H9 (cell line): ENCODE results near the gene LRSAM1. TPM values are rescaled to one million over a fixed set of nuclear protein-coding genes. Genes with fewer than 3 reads are reported as not detected.
A peak's percentile ranks its signal among the peaks of the same experiment; 100 is the strongest.

Experiments
- DNase-seq: peaks from one replicate; pipeline ENCODE4 v3.0.0-alpha.2; 2017
- H2AFZ ChIP-seq: one replicate; pipeline ENCODE4 v1.6.1; 2013; ENCODE audit warnings: mild to moderate bottlenecking, low read length, control low read depth, moderate library complexity
- H2AK5ac ChIP-seq: 2 replicates; pipeline ENCODE4 v1.6.1; 2013; ENCODE audit warnings: low read length, control low read depth, mixed read lengths; ENCODE audit not compliant: insufficient read length
- H2BK120ac ChIP-seq: one replicate; pipeline ENCODE4 v1.6.1; 2013; ENCODE audit warnings: low read depth, mild to moderate bottlenecking, low read length, control low read depth, inconsistent platforms; ENCODE audit not compliant: poor library complexity, severe bottlenecking
- H2BK12ac ChIP-seq: 2 replicates; pipeline ENCODE4 v1.6.1; 2013; ENCODE audit warnings: low read length, control low read depth, mixed read lengths, low read depth; ENCODE audit not compliant: insufficient read length
- H2BK15ac ChIP-seq: 2 replicates; pipeline ENCODE4 v1.6.1; 2013; ENCODE audit warnings: low read depth, low read length, control low read depth
- H2BK20ac ChIP-seq: one replicate; pipeline ENCODE4 v1.6.1; 2013; ENCODE audit warnings: low read depth, mild to moderate bottlenecking, low read length, control low read depth, inconsistent platforms; ENCODE audit not compliant: poor library complexity, severe bottlenecking
- H2BK5ac ChIP-seq: 2 replicates; pipeline ENCODE4 v1.6.1; 2013; ENCODE audit warnings: low read length, control low read depth, mixed read lengths; ENCODE audit not compliant: insufficient read length
- H3K14ac ChIP-seq: 2 replicates; pipeline ENCODE4 v1.6.1; 2013; ENCODE audit warnings: low read length, control low read depth; ENCODE audit not compliant: insufficient read depth
- H3K18ac ChIP-seq: 2 replicates; pipeline ENCODE4 v1.6.1; 2013; ENCODE audit warnings: low read depth, mild to moderate bottlenecking, mixed read lengths, low read length, control low read depth; ENCODE audit not compliant: insufficient read length
- H3K23ac ChIP-seq: 2 replicates; pipeline ENCODE4 v1.6.1; 2013; ENCODE audit warnings: low read length, control low read depth, mixed read lengths, low read depth; ENCODE audit not compliant: insufficient read length
- H3K23me2 ChIP-seq: 2 replicates; pipeline ENCODE4 v1.6.1; 2013; ENCODE audit warnings: low read depth, mild to moderate bottlenecking, mixed read lengths, low read length, control low read depth; ENCODE audit not compliant: insufficient read length, poor library complexity, severe bottlenecking
- H3K27ac ChIP-seq: 2 replicates; pipeline ENCODE4 v1.5.1; 2013; ENCODE audit warnings: low read length, control low read depth, mixed read lengths, low read depth; ENCODE audit not compliant: insufficient read length
- H3K27me3 ChIP-seq: 2 replicates; pipeline ENCODE4 v1.6.1; 2013; ENCODE audit warnings: low read length, control low read depth, inconsistent platforms; ENCODE audit not compliant: insufficient read depth
- H3K4ac ChIP-seq: 2 replicates; pipeline ENCODE4 v1.6.1; 2013; ENCODE audit warnings: low read depth, mild to moderate bottlenecking, control low read depth, inconsistent platforms, low read length, moderate library complexity
- H3K4me1 ChIP-seq: 2 replicates; pipeline ENCODE4 v1.6.1; 2013; ENCODE audit warnings: low read length, control low read depth, inconsistent platforms; ENCODE audit not compliant: insufficient read depth
- H3K4me2 ChIP-seq: 2 replicates; pipeline ENCODE4 v1.6.1; 2013; ENCODE audit warnings: low read length, control low read depth, mixed read lengths; ENCODE audit not compliant: insufficient read length, insufficient read depth
- H3K56ac ChIP-seq: 2 replicates; pipeline ENCODE4 v1.6.1; 2013; ENCODE audit warnings: low read depth, mild to moderate bottlenecking, mixed read lengths, low read length, control low read depth; ENCODE audit not compliant: insufficient read length
- H3K79me1 ChIP-seq: 2 replicates; pipeline ENCODE4 v1.6.1; 2013; ENCODE audit warnings: low read depth, mild to moderate bottlenecking, moderate library complexity, low read length, control low read depth, inconsistent platforms; ENCODE audit not compliant: insufficient read depth, poor library complexity, severe bottlenecking
- H3K79me2 ChIP-seq: 2 replicates; pipeline ENCODE4 v1.6.1; 2013; ENCODE audit warnings: low read length, control low read depth, inconsistent platforms; ENCODE audit not compliant: insufficient read depth
- H3K9ac ChIP-seq: 2 replicates; pipeline ENCODE4 v1.6.1; 2013; ENCODE audit warnings: low read length, control low read depth, mixed read lengths; ENCODE audit not compliant: insufficient read length; ENCODE audit errors: extremely low read depth
- H3K9me3 ChIP-seq: one replicate; pipeline ENCODE4 v1.6.1; 2013; ENCODE audit warnings: low read depth, low read length, inconsistent platforms; ENCODE audit not compliant: control insufficient read depth
- H3T11ph ChIP-seq: one replicate; pipeline ENCODE4 v1.6.1; 2013; ENCODE audit warnings: mild to moderate bottlenecking, low read length, control low read depth, inconsistent platforms
- H4K20me1 ChIP-seq: one replicate; pipeline ENCODE4 v1.6.1; 2013; ENCODE audit not compliant: control insufficient read depth, insufficient read length, insufficient read depth
- H4K5ac ChIP-seq: 2 replicates; pipeline ENCODE4 v1.6.1; 2013; ENCODE audit warnings: low read depth, mild to moderate bottlenecking, mixed read lengths, low read length, control low read depth; ENCODE audit not compliant: insufficient read length
- H4K8ac ChIP-seq: replicated peaks from 2 replicates; pipeline ENCODE4 v1.6.1; 2013; ENCODE audit warnings: low read length, control low read depth, mixed read lengths, low read depth; ENCODE audit not compliant: insufficient read length
- H4K91ac ChIP-seq: 2 replicates; pipeline ENCODE4 v1.6.1; 2013; ENCODE audit warnings: low read depth, mild to moderate bottlenecking, moderate library complexity, mixed read lengths, low read length, control low read depth; ENCODE audit not compliant: insufficient read length
- H3K27ac Mint-ChIP-seq, 3 experiments: 2 replicates in 2 of 3; 3 replicates in 1 of 3; pipeline ENCODE4 v1.8.0; 2020 to 2021; ENCODE audit warnings: mixed read lengths in 3 of 3, mild to moderate bottlenecking in 1 of 3, moderate library complexity in 1 of 3
- H3K27me3 Mint-ChIP-seq: 2 replicates; pipeline ENCODE4 v1.8.0; 2021; ENCODE audit warnings: low read depth, mild to moderate bottlenecking, moderate library complexity, mixed read lengths
- H3K36me3 Mint-ChIP-seq, 3 experiments: 2 replicates in 2 of 3; 3 replicates in 1 of 3; pipeline ENCODE4 v1.8.0; 2020 to 2021; ENCODE audit warnings: low read depth in 3 of 3, mixed read lengths in 3 of 3; ENCODE audit not compliant: insufficient read depth in 1 of 3
- H3K4me1 Mint-ChIP-seq, 2 experiments: 2 replicates each; pipeline ENCODE4 v1.8.0; 2020; ENCODE audit warnings: mixed read lengths in 2 of 2
- H3K4me3 Mint-ChIP-seq, 2 experiments: 2 replicates in 1 of 2; 3 replicates in 1 of 2; pipeline ENCODE4 v1.8.0; 2020 to 2021; ENCODE audit warnings: mild to moderate bottlenecking in 2 of 2, mixed read lengths in 2 of 2, moderate library complexity in 1 of 2
- H3K9me3 Mint-ChIP-seq, 2 experiments: 2 replicates in 1 of 2; 3 replicates in 1 of 2; pipeline ENCODE4 v1.8.0; 2020; ENCODE audit warnings: mild to moderate bottlenecking in 2 of 2, mixed read lengths in 2 of 2, moderate library complexity in 1 of 2
- CTCF ChIP-seq: fragments of 200-600 bp; sonication (generic); conservative IDR thresholded peaks from 3 replicates; pipeline ENCODE4 v1.8.0; 2021; ENCODE audit warnings: antibody characterized with exemption, mild to moderate bottlenecking
- WGBS: extraction: QIAGEN DNeasy Blood & Tissue Kit; methylation state at CpG from one replicate; pipeline ENCODE4 v1.1.7; 2013; ENCODE audit warnings: missing lambda C conversion rate, low lambda C conversion rate, mixed read lengths; ENCODE audit not compliant: insufficient read length; ENCODE audit errors: extremely low coverage; 5-methylcytosine and 5-hydroxymethylcytosine counted together
- total RNA-seq: library from RNA; stranded (reverse); gene quantifications from 2 replicates; pipeline ENCODE4 v1.2.1, GENCODE V29; 2021

Gene LRSAM1
- total RNA-seq, 1 experiment from 2014 or later = 16.2 TPM

DNA sequence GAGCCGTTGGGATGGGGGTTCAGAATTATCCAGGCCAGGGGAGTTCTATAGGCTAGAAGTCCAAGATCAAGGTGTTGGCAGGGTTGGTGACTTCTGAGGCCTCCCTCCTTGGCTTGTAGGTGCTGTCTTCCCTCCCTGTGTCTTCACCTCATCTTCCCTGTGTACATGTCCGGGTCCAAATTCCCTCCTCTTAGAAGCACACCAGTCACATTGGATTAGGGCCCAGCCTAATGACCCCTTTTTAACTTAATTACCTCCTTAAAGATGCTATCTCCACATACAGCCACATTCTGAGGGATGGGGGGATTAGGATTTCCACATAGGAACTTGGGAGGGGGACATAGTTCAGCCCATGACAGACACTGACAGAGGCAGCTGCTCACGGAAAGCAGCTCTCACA is 12.1 kb downstream of the LRSAM1 start:
- H3K4me2 ChIP-seq = no peak overlapping the region

More for the DNA sequence above, 12.1 kb downstream of the LRSAM1 start:
- H2AFZ ChIP-seq = no peak overlapping the region
- no peak overlapping the region for H3K18ac ChIP-seq
- peak overlapping the region in 2 of 3 experiments; percentile 9 to 23; a peak in 1 of 7 replicates for H3K27ac Mint-ChIP-seq
- no peaks in the 10 kb centered on the region for H3K27me3 ChIP-seq
- H3K4me3 Mint-ChIP-seq = no peak overlapping the region
- H3K4me1 ChIP-seq = no peaks in the 10 kb centered on the region
- H3K27me3 Mint-ChIP-seq = no peaks in the 10 kb centered on the region
- no peak overlapping the region for H2BK20ac ChIP-seq
- no peak overlapping the region for H3K14ac ChIP-seq
- H4K8ac ChIP-seq = no peak overlapping the region
- no peaks in the 10 kb centered on the region for H3K23me2 ChIP-seq
- H3K4me1 Mint-ChIP-seq = no peaks in the 10 kb centered on the region; a peak in 1 of 4 replicates
- no peak overlapping the region for H3K23ac ChIP-seq
- no peak overlapping the region for H3T11ph ChIP-seq
- H2BK5ac ChIP-seq = no peak overlapping the region
- no peaks in the 10 kb centered on the region for H3K79me1 ChIP-seq
- H3K56ac ChIP-seq = no peak overlapping the region
- WGBS = no CpG with 5 or more reads among the region's 3 CpGs
- DNase-seq = no peak
- no peak overlapping the region for H4K5ac ChIP-seq
- H2AK5ac ChIP-seq = no peak overlapping the region
- H3K27ac ChIP-seq = no peak overlapping the region
- no peak overlapping the region for H3K9ac ChIP-seq
- H3K9me3 ChIP-seq = no peaks in the 10 kb centered on the region
- H2BK15ac ChIP-seq = no peak overlapping the region
- H3K36me3 Mint-ChIP-seq = peaks cover 20 to 60% (median 33%) of the 10 kb centered on the region in 3 experiments; a peak in 6 of 7 replicates
- no peak for TF ChIP-seq CTCF
- H2BK120ac ChIP-seq = no peak overlapping the region
- no peak overlapping the region for H2BK12ac ChIP-seq
- H4K91ac ChIP-seq = no peak overlapping the region
- H3K4ac ChIP-seq = no peak overlapping the region
- no peaks in the 10 kb centered on the region for H3K79me2 ChIP-seq
- no peaks in the 10 kb centered on the region for H4K20me1 ChIP-seq
- H3K9me3 Mint-ChIP-seq = no peaks in the 10 kb centered on the region
